ENCODE data around the gene PKM.

- TF ChIP-seq, protein P1, sequence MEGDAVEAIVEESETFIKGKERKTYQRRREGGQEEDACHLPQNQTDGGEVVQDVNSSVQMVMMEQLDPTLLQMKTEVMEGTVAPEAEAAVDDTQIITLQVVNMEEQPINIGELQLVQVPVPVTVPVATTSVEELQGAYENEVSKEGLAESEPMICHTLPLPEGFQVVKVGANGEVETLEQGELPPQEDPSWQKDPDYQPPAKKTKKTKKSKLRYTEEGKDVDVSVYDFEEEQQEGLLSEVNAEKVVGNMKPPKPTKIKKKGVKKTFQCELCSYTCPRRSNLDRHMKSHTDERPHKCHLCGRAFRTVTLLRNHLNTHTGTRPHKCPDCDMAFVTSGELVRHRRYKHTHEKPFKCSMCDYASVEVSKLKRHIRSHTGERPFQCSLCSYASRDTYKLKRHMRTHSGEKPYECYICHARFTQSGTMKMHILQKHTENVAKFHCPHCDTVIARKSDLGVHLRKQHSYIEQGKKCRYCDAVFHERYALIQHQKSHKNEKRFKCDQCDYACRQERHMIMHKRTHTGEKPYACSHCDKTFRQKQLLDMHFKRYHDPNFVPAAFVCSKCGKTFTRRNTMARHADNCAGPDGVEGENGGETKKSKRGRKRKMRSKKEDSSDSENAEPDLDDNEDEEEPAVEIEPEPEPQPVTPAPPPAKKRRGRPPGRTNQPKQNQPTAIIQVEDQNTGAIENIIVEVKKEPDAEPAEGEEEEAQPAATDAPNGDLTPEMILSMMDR (IDR thresholded peaks at IDR 0.05) = no peak
- no peak for TF ChIP-seq POLR2A (IDR thresholded peaks at IDR 0.05)
These were observed 7.7 kb downstream of the PKM start for GRCh38 chr15:72223278-72223677.
